SKM-1 (cell line): ENCODE results near the gene LYZL1.
"Not testable (repeated sequence)": the region's sequence is repeated elsewhere in the genome, so short reads cannot be mapped to it uniquely, and the experiment has no call there.

Experiments used
- DNase-seq: peaks from one replicate; lab custom pipeline; 2025; ENCODE audit not compliant: unreplicated experiment; lab: John Stamatoyannopoulos, UW

LYZL1 gene

DNA sequence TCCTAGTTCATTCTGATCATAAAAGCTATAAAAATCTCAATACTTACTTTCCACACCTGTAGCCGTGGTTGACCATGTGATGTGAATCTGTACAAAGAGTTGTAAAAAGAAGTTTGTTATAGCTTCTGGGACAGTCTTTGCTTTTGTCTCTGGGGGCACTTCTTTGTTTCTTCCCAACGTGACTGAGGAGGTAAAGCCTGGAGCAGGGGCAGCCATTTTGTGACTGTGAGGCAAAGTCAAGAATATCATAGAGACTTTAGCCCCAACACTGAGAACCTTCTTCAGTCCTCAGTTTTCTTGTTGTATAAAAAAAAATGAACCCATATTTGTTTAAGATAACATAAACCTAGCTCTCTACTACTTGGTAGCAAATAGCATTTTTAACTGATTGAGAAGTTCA is 29.4 kb upstream of the LYZL1 start:
- DNase-seq, result no peak

DNA sequence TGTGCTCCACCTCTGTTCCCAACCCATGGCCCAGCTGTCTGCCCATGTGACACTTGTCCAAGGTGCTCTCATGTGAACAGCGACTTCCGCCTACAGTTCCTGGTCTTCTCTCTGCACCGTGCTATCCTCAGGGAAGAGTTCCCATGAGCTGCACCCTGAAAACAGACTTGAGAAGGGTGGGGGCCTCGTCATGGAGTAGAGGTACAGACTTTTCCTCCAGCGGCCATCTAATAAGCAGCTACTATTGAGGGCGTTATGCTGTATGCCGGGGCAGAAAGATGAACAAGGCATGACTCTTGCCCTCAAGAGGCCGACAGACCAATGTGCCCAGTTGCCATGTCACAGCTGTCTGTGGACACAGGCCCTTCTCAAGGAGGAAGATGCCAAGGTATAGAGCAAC is 25.4 kb upstream of the LYZL1 start:
- DNase-seq, result no peak

DNA sequence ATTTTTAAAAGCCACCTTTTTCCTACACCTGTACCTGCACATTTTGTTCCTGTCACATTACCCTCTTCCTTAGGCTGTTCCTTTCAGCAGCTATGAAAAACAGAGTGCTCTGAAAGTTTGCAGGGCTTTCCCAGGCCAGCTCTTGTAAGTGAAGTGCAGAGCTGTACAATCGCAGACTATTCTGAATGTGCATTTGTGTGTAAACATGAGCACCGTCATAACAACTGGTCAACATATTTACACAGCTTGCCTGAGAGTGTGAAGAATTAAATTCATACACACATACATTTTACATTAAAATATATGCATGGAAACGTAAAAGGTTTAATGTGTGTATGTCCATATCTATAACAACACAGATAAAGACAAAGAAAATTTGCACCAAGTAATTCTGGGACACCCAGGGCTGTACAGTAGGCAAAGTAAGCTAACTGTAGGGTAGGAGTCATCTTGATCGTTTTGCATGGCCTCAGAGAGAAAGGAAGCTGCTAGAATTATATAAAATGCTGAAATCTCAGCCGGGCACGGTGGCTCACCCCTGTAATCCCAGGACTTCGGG is 23.6 kb upstream of the LYZL1 start:
- DNase-seq, result no peak

DNA sequence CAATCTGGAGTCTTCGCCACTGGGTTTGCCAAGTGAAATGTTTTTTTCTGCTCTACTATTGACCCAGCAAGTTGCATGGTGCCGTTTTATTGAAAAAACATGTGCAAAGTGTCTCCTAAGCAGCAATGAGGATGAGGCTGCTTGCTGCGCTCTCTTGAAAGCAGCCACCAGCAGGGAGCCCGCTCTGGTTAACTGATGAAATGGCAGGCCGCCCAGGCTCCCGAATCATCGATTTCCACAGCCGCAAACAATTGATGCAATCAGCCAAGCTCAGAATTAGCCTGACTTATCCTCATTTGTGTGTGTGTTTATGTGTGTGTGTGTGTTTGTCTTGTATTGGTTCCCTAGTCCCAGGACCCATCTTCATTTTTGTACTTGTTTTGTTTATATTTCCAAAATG is 22.2 kb upstream of the LYZL1 start:
- no peak for DNase-seq

DNA sequence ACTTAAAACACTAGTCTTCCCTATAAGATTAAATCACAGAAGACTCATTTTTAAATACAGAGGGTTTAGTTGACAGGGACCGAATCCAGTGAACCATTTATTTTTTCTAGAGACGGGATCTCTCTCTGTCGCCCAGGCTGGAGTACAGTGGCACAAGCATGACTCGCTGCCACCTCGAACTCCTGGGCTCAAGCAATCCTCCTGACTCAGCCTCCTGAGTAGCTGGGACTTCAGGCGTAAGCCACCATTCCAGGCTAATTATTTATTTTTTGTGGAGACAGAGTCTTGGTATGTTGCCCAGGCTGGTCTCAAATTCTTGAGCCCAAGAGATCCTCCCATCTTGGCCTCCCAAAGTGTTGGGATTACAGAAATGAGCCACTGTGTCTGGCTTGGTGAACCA is 20.9 kb upstream of the LYZL1 start:
- no peak for DNase-seq

DNA sequence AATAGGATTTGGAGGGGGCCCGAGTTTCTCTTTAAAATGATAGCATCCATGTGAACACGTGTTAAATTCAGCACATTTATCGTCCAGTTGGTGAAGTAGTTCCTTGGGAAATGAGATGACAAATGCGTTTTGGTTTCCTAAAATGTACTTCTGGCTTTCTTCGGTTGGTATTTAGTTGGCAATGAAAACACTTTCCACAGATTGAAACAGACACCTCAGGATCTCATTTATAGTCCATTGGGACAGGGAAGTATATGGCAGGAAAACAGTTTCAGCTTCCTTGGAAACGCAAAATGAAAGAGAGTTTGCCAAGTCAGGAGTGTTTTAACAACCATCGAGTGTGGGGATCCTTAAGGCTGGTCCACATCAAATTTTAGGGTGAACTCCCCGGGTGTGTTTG is 19.4 kb upstream of the LYZL1 start:
- DNase-seq, result no peak

DNA sequence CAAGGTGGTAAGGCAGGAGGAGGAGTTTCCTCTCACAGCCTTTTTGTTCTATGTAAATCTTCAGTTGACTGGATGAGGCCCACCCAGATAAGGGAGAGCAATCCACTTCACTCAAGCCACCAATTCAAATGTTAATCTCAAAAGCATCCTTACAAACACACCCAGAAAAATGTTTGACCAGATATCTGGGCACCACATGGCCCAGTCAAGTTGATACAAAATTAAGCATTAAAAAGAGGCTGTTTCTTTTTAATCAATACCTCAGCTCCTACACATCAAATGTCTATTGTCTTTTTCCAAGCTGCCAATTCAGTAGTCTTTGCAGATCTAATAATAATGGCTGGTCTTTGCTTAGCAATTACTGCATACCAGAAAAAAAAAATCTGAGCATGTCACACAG is 18.0 kb upstream of the LYZL1 start:
- no peak for DNase-seq

DNA sequence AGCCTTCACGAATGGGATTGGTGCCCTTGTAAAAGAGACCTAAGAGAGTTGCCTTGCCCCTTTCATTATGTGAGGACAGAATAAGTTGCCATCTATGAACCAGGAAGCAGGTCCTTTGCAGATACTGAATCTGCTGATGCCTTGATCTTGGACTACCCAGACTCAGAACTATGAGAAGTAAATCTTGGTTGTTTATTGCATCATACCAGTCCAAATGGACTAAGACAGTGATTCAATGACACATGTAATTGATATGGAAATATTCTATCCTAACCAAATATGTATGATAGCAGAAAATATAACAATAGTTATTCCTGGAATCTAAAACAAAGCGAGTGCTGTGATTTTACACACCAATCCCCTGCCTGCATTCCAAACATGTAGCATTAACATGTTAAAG is 17.0 kb upstream of the LYZL1 start:
- no peak for DNase-seq

DNA sequence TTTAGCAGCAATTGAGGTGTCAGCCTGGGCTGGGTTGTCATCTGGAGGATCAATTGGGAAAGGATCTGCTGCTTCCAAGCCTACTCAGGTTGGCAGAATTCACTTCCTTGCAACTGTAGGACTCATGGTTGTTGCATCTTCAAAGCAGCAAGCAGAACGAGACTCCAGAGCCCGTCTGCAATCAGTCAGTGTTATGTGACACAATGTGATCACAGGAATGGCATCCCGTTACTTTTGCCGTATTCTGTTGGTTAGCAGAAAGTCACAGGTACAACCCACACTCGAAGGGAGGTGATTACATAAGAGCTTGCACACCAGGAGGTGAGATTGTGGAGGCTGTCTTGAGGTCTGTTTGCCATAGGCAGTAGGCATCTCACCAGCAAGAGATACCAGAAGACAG is 15.4 kb upstream of the LYZL1 start:
- DNase-seq, result no peak

DNA sequence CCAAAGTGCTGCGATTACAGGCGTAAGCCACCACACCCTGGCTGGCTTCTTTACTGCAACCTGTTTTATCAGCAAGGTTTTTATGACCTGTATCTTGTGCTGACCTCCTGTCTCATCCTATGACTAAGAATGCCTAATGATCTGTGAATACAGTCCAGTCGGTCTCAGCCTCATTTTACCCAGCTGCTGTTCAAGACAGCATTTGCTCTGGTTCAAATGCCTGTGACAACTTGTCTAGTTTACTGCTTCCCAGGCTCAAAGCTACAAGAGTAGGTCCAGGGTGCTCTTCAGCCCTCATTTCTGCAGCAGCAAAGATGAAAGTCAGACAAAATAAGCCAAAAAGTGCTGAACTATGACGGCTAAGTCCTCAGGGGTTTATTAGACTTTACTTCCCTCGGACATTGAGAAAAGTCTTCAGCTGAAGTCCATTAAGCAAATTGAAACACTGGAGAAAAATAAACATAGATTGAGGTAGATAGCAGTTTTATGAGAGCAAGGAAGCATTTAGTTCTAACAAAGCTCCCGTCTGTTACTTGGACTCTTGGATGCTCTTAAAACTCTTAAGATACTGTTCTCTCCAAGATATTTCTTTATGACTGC is 12.5 kb upstream of the LYZL1 start:
- no peak for DNase-seq

DNA sequence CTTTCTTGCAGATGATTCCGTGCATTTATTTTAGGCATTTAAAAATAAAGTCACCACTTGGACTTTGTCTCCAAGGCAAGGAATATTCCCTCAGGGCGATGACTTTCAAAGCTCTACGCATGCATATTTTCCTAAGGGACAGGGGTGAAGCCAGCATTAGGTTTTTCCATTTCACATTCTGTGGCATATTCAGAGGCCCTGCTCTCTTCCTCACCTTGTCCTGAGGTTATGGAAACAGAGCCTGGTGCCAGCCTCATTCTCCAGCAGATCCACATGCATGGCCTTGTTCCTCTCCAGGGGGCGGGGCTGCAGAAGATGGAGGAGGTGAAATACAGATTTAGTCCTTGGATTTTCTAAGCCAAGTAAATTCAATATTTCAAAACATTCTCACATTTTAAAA is 11.6 kb upstream of the LYZL1 start:
- DNase-seq, result no peak

DNA sequence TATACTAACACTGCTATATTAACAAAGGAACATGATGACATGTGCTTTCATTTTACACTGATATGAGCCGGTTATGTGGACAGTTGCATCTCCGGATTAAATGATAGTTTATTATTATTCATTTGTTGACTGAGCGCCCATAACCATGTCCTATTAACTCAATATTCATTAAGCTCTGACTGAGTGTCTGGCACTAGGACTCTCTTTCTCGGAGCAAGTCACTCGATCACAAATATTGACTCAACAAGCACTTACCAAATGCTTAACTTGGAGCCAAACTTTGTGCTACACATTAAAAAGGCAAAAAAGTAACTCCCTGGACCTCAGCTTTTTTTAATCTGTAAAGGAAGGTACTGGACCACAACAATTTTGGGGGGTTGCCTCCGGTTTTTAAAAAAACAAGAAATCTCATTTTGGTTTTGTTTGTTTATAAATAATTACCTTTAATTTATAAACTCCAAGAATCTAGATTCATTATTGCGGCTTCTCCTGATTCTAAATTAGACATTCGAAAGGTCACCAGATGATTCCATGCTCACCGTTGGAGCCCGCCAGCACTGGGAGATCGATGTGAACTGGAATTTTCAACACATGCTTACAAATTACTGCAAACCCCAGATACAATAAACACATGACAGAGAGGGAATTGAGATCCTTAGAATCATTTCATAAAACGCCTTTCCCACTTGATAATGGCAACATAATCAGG is 8.9 kb upstream of the LYZL1 start:
- DNase-seq, result no peak

DNA sequence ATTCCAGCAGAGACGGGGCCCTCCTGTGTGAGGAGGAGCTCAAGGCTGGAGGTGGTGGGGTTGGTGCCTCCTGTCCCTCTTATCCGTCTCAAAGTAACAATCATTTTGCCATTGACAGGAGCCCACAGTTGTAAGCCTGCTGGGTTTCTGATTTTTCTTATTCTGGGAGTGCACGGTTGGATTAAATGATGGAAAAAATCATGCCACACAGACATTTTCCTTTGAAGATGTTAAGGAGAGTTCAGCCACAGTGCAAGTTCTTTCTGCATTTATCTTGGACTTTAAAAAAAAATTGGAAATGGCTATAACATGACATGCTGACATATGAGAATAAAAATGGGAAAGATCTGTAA is 8.4 kb upstream of the LYZL1 start:
- no peak for DNase-seq

DNA sequence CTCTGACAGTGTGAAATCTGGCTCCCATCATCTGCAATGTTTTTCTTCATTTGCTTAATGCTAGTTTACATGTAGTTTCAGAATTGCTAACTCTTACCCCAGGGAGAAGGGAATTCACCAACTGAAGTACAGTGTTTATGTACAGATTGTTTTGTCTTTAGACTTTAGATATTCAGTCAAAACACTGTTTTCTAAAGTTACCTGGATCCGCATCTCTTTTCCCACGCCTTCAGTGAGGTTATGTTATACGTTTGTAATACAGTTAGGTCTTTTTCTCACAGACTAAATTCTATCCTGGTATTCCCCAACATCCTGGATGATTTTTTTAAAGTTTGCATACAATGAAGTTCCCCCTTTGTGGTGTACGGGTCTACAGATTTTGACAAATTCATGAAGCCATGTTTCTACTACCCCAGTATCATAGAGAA is 3.2 kb upstream of the LYZL1 start:
- no peak for DNase-seq

DNA sequence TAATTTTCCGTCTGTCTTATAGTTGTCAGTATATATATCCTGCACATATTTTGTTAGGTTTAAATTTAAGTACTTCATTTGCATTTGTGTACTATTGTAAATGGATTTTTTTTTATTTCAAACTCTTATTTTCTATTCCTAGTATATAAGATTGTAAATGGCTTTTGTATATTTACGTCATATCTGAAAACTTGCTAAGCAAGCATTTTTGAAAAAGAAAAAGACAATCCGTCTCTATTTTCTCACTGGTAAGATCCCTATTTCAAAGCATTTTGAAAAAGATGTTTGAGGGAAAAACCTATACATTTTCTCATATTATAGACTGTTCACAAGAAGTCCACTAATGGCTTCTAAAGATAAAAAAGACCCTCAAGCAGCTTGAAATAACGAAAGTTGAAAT is 1.2 kb upstream of the LYZL1 start:
- no peak for DNase-seq

DNA sequence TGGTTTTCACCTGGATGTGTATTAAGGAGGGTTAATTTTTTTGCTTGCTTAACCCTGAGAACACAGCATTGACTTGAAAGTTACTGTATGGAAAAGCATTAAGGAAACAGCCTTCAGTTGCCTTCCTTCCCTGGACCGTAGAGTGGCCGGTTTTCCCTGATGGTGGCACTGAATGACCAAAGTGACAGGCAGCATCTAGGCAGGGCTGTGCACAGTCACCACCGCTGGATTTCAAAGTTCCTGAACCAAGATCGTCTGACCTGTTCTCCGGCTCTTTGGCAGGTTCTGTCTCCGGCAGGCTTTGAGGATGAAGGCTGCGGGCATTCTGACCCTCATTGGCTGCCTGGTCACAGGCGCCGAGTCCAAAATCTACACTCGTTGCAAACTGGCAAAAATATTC is 2.7 kb downstream of the LYZL1 start:
- not testable (repeated sequence) for DNase-seq

DNA sequence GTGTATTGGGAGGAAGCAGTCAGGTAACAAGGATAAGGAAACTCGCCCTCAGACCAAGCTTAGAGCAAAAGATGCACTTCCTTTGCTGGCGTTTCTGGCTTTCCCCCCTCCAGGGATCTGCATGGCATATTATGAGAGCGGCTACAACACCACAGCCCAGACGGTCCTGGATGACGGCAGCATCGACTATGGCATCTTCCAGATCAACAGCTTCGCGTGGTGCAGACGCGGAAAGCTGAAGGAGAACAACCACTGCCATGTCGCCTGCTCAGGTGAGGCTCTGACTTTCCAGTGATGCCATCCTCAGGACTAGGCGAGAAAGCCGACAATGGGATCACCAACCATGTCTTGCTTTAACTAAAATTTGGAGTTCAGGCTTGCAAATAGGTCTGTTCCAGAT is 3.5 kb downstream of the LYZL1 start:
- not testable (repeated sequence) for DNase-seq

DNA sequence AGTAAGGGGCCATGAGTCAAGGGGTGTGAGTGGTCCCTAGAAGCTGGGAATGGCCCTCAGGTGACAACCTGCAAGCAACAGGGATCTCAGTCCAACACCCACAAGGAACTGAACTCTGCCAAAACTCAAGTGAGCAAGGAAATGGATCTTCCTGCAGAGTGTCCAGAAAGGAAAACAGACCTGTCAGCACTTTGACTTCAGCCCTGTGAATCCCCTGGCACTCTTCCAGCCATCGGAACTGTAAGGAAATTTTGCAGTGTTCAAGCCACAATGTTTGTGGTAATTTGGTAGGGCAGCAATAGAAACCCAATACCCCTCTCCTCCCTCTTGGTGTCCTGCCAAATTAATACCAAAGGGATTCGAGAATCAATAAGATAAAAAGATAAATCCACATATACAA is 6.9 kb downstream of the LYZL1 start:
- no peak for DNase-seq

DNA sequence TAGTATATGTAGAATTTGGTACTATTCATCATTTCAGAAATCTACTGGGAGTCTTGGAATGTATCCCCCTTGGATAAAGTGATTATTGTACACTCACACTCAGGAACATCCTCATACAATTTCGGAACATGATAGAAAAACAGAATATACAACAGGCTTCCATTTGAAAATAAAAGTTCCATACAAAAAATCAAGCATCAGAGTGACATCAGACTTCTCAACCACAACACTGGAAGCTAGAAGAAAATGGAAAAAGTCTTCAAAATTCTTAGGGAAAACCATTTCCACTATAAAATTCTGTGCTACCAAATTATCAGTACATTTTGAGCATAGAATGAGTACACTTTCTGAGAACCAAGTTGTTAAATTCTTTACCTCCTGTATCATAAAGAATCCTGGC is 8.8 kb downstream of the LYZL1 start:
- DNase-seq, result no peak

DNA sequence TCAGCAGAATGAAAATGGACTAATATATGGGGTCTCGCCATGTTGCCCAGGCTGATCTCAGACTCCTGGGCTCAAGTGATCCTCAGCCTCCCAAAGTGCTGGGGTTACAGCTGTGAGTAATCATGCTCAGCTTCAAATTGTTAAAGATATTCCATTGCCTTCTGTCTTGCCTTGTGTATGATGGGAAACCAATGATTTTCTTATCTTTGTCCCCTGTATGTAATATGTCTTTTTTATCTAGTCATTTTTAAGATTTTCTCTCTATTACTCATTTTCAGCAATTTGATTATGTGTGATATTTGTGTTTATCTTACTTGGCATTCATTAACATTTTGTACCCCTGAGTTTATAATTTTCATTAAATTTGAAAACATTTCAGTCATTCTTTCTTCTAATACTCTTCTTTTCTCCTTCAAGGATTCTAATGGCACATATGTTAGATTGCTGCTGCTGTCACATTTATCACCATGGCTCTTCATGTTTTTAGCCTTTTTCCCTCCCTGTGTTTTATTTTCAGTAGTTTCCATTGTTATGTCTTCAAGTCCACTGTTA is 12.6 kb downstream of the LYZL1 start:
- DNase-seq, result no peak

DNA sequence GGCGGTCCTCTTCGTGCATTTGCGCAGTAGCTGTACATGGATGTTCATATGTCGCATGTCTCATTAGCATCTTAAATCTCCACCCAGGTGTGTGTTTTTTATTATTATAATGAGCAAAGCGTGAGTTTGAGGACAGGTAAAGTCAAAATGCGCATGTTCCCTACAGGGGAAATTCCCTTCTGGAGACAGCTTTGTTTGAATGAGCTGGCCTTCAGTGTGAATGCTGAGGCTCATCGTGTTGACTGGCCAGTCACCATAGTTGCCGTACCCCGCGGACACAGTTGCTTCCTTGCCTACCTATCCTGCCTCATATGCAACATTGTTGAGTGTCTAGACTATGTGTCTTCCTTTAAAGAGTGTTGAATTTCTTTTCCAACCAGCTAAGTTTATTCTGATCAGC is 13.6 kb downstream of the LYZL1 start:
- DNase-seq, result no peak

DNA sequence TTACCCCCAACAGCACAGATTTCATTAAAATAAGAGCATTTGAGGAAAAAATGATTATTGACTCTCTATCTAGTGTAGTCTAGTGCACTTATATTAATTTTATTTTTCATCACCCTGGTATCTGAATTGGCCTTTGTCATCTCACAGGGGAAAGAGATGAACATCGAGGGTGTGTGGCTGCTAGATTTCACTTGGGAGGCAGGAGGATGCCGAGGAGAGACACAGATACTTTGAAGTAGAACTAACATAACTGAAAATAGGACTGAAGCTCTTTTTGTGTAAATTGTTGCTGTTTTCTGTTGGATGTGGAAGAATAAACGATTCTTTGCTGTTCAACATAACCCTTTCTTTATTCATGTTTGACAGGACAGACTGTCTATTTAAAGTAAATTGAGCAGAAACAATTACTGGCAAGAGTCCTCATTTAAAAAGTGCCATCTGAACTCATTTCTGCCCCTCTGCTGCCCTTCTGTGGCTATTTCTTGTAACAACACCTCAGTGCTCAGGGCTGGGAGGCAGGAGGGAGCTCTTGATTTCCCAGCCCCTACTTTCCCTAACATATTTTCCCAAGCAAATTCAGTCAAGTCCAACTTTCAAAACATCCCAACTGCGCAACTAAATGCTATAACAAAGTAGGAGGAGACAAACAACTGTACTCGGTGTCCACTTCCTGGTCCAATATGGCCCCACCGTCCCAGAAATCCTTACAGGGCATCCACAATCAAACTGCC is 15.6 kb downstream of the LYZL1 start:
- DNase-seq, result no peak
